ENCODE data around the gene ELAVL1. TPM values are rescaled to one million over a fixed set of nuclear protein-coding genes. Genes with fewer than 3 reads are reported as not detected.
A peak's percentile ranks its signal among the peaks of the same experiment; 100 is the strongest.

ELAVL1 gene
- total and polyA plus RNA-seq, 2 of the 13 experiments (the other 11 are each of a cell fraction or from before 2014, with no cell fraction given), result 27.9 to 38.4 TPM

DNA sequence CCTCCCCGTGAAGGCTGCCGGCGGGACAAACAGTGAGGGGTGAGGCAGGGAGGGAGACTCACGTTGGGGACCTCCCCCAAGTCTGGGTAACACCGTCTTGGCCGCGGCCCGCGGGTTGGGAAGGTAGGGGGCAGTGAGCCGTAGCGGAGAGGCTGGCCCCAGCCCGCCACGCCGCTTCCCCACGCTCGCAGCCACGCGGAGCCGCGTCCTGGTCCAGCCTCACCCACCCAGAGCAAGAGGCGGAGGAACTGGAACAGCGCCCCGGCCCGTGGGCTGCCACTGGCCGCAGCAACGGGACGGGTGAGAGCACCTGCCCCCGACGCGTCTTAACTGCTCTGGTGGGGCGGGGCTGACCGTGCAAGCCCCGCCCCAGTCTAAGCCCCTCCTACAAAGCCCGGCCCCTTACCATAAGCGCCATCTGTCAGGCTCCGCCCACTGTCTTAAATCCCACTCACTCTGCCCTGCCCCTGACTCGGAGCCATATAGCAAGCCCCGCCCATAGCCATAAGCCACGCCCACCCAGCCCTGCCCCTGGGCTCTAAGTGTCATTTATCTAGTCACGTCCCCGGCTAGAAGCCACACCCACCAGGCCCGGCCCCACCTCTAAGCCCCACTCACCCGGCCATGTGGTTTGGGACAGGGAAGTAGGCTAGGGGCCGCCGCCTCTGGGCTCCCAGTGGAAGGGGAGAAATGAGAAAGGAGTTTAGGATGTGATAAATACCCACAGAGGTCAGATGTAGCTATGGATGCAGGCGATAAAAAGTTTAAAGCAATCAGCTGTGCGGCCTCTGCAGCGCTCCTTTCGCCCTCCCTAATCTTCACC is 45.0 kb upstream of the ELAVL1 start (continued):
- TF ChIP-seq, protein P1, sequence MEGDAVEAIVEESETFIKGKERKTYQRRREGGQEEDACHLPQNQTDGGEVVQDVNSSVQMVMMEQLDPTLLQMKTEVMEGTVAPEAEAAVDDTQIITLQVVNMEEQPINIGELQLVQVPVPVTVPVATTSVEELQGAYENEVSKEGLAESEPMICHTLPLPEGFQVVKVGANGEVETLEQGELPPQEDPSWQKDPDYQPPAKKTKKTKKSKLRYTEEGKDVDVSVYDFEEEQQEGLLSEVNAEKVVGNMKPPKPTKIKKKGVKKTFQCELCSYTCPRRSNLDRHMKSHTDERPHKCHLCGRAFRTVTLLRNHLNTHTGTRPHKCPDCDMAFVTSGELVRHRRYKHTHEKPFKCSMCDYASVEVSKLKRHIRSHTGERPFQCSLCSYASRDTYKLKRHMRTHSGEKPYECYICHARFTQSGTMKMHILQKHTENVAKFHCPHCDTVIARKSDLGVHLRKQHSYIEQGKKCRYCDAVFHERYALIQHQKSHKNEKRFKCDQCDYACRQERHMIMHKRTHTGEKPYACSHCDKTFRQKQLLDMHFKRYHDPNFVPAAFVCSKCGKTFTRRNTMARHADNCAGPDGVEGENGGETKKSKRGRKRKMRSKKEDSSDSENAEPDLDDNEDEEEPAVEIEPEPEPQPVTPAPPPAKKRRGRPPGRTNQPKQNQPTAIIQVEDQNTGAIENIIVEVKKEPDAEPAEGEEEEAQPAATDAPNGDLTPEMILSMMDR (CRISPR knock-in tag; IDR thresholded peaks at IDR 0.05), result 0 out of 2 replicates have a peak, but pooled peaks have one; percentile 16
- peak; percentile 11; the same call in 1 of the 2 replicates for TF ChIP-seq SALL1 (CRISPR knock-in tag; IDR thresholded peaks at IDR 0.05)
- TF ChIP-seq, protein P2, sequence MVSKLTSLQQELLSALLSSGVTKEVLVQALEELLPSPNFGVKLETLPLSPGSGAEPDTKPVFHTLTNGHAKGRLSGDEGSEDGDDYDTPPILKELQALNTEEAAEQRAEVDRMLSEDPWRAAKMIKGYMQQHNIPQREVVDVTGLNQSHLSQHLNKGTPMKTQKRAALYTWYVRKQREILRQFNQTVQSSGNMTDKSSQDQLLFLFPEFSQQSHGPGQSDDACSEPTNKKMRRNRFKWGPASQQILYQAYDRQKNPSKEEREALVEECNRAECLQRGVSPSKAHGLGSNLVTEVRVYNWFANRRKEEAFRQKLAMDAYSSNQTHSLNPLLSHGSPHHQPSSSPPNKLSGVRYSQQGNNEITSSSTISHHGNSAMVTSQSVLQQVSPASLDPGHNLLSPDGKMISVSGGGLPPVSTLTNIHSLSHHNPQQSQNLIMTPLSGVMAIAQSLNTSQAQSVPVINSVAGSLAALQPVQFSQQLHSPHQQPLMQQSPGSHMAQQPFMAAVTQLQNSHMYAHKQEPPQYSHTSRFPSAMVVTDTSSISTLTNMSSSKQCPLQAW (CRISPR knock-in tag; IDR thresholded peaks at IDR 0.05), result 0 out of 2 replicates have a peak, but pooled peaks have one; percentile 20
- no peak for TF ChIP-seq ZNF792 (CRISPR knock-in tag; IDR thresholded peaks at IDR 0.05)
- no peak for TF ChIP-seq MEIS2 (CRISPR knock-in tag; IDR thresholded peaks at IDR 0.05)
- no peak for TF ChIP-seq MNT (IDR thresholded peaks at IDR 0.05)
- TF ChIP-seq KDM2A (CRISPR knock-in tag; IDR thresholded peaks at IDR 0.05; ENCODE audit: borderline replicate concordance, low read depth), result 0 out of 2 replicates have a peak, but pooled peaks have one; percentile 19
- no peak for TF ChIP-seq FOXK1 (CRISPR knock-in tag; IDR thresholded peaks at IDR 0.05; ENCODE audit: borderline replicate concordance, low read depth)
- no peak for TF ChIP-seq THAP11 (CRISPR knock-in tag; IDR thresholded peaks at IDR 0.05)
- peak; percentile 17; the same call in 1 of the 2 replicates for TF ChIP-seq RXRA (CRISPR knock-in tag; IDR thresholded peaks at IDR 0.05)
- no peak for TF ChIP-seq ZBTB39 (CRISPR knock-in tag; IDR thresholded peaks at IDR 0.05)
- TF ChIP-seq PHF20 (CRISPR knock-in tag; IDR thresholded peaks at IDR 0.05), result no peak
- 0 out of 2 replicates have a peak, but pooled peaks have one; percentile 26 for TF ChIP-seq KDM5B (CRISPR knock-in tag; IDR thresholded peaks at IDR 0.05; ENCODE audit: borderline replicate concordance)
- TF ChIP-seq ZNF552 (CRISPR knock-in tag; IDR thresholded peaks at IDR 0.05; ENCODE audit: borderline replicate concordance), result no peak
- peak; percentile 47; the same call in 1 of the 2 replicates for TF ChIP-seq DRAP1 (CRISPR knock-in tag; IDR thresholded peaks at IDR 0.05)
- no peak for TF ChIP-seq DMAP1 (CRISPR knock-in tag; IDR thresholded peaks at IDR 0.05)
- TF ChIP-seq GABPB1 (CRISPR knock-in tag; IDR thresholded peaks at IDR 0.05), result peak; percentile 34; the same call in 1 of the 2 replicates
- TF ChIP-seq KLF13 (CRISPR knock-in tag; IDR thresholded peaks at IDR 0.05), result no peak
- TF ChIP-seq ZNF839 (CRISPR knock-in tag; IDR thresholded peaks at IDR 0.05; ENCODE audit: borderline replicate concordance), result peak; percentile 12; the same call in 1 of the 2 replicates
- TF ChIP-seq ZNF24 (IDR thresholded peaks at IDR 0.05), result no peak
